Liver (tissue), 9 donors: ENCODE data around the gene ADAMTS15. TPM values are rescaled to one million over a fixed set of nuclear protein-coding genes. Genes with fewer than 3 reads are reported as not detected.

Source experiments
- DNase-seq: peaks from one replicate; pipeline ENCODE4 v3.0.0-alpha.2; 2017; ENCODE audit warnings: low spot score
- H3K27ac ChIP-seq, 2 donors: one replicate each; pipeline ENCODE4 v1.7.0; 2013; ENCODE audit warnings: inconsistent platforms in 2 of 2, low read length in 2 of 2, control low read depth in 1 of 2, low read depth in 1 of 2, mild to moderate bottlenecking in 1 of 2
- H3K27me3 ChIP-seq, 4 donors: one replicate each; pipeline versions ENCODE4 v1.6.1 to v1.7.0; 2013; ENCODE audit warnings: low read length in 3 of 4, inconsistent platforms in 1 of 4, mild to moderate bottlenecking in 1 of 4, moderate library complexity in 1 of 4; ENCODE audit not compliant: control insufficient read depth in 4 of 4, insufficient read depth in 4 of 4
- H3K36me3 ChIP-seq, 4 donors: one replicate each; pipeline versions ENCODE4 v1.6.1 to v1.7.0; 2013; ENCODE audit warnings: low read length in 3 of 4, mild to moderate bottlenecking in 3 of 4, low read depth in 1 of 4, moderate library complexity in 1 of 4; ENCODE audit not compliant: control insufficient read depth in 4 of 4, insufficient read depth in 3 of 4
- H3K4me1 ChIP-seq, 4 donors: one replicate each; pipeline versions ENCODE4 v1.6.1 to v1.7.0; 2013; ENCODE audit warnings: low read length in 3 of 4, mild to moderate bottlenecking in 3 of 4, moderate library complexity in 1 of 4; ENCODE audit not compliant: control insufficient read depth in 4 of 4, insufficient read depth in 4 of 4
- H3K4me3 ChIP-seq, 3 donors: one replicate each; pipeline versions ENCODE4 v1.6.1 to v1.7.0; 2013; ENCODE audit warnings: low read length in 3 of 3, control low read depth in 1 of 3, low read depth in 1 of 3, mild to moderate bottlenecking in 1 of 3
- H3K9ac ChIP-seq, 2 donors: one replicate each; pipeline ENCODE4 v1.7.0; 2013; ENCODE audit warnings: low read length in 2 of 2, mild to moderate bottlenecking in 2 of 2, moderate library complexity in 2 of 2, control low read depth in 1 of 2, low read depth in 1 of 2
- H3K9me3 ChIP-seq, 4 donors: one replicate each; pipeline versions ENCODE4 v1.6.1 to v1.7.0; 2013; ENCODE audit warnings: low read length in 3 of 4; ENCODE audit not compliant: control insufficient read depth in 4 of 4
- ATF3 ChIP-seq: IDR thresholded peaks from 2 replicates; pipeline ENCODE4 v1.6.1; 2016; ENCODE audit warnings: antibody characterized with exemption
- CTCF ChIP-seq: fragments of 150-350 bp; IDR thresholded peaks from 2 replicates; pipeline ENCODE4 v1.5.1; 2017; ENCODE audit warnings: improper control_type of control experiment, low read depth, low read length; ENCODE audit not compliant: missing input control
- EGR1 ChIP-seq, 2 donors: IDR thresholded peaks; 2 replicates each; pipeline ENCODE4 v1.6.1; 2016 to 2018; ENCODE audit warnings: antibody characterized with exemption in 2 of 2, low read depth in 2 of 2
- FOXA1 ChIP-seq: IDR thresholded peaks from 2 replicates; pipeline ENCODE4 v1.6.1; 2016; ENCODE audit warnings: antibody characterized with exemption
- FOXA2 ChIP-seq: IDR thresholded peaks from 2 replicates; pipeline ENCODE4 v1.6.1; 2016; ENCODE audit warnings: antibody characterized with exemption
- GABPA ChIP-seq, 2 donors: IDR thresholded peaks in 1 of 2; conservative IDR thresholded peaks in 1 of 2; 2 replicates each; pipeline ENCODE4 v1.6.1; 2016; ENCODE audit warnings: antibody characterized with exemption in 2 of 2, mild to moderate bottlenecking in 1 of 2, moderate library complexity in 1 of 2
- HNF4A ChIP-seq, 2 donors: conservative IDR thresholded peaks; 2 replicates each; pipeline ENCODE4 v1.6.1; 2016; ENCODE audit warnings: antibody characterized with exemption in 2 of 2, mild to moderate bottlenecking in 2 of 2
- HNF4G ChIP-seq: IDR thresholded peaks from 2 replicates; pipeline ENCODE4 v1.6.1; 2016; ENCODE audit warnings: antibody characterized with exemption
- JUND ChIP-seq, 2 donors: IDR thresholded peaks; 2 replicates each; pipeline ENCODE4 v1.6.1; 2016; ENCODE audit warnings: antibody characterized with exemption in 2 of 2
- MAX ChIP-seq: IDR thresholded peaks from 2 replicates; pipeline ENCODE4 v1.6.1; 2016; ENCODE audit warnings: antibody characterized with exemption
- NR2F2 ChIP-seq: IDR thresholded peaks from 2 replicates; pipeline ENCODE4 v1.6.1; 2016; ENCODE audit warnings: antibody characterized with exemption
- RAD21 ChIP-seq, 2 donors: IDR thresholded peaks; 2 replicates each; pipeline ENCODE4 v1.6.1; 2016; ENCODE audit warnings: antibody characterized with exemption in 2 of 2, mild to moderate bottlenecking in 2 of 2
- REST ChIP-seq: IDR thresholded peaks from 2 replicates; pipeline ENCODE4 v1.6.1; 2016; ENCODE audit warnings: antibody characterized with exemption, mild to moderate bottlenecking
- SP1 ChIP-seq: IDR thresholded peaks from 2 replicates; pipeline ENCODE4 v1.6.1; 2018; ENCODE audit warnings: antibody characterized with exemption, mild to moderate bottlenecking
- TAF1 ChIP-seq: conservative IDR thresholded peaks from 2 replicates; pipeline ENCODE4 v1.6.1; 2016; ENCODE audit warnings: antibody characterized with exemption, mild to moderate bottlenecking
- YY1 ChIP-seq: IDR thresholded peaks from 2 replicates; pipeline ENCODE4 v1.6.1; 2016; ENCODE audit warnings: antibody characterized with exemption, mild to moderate bottlenecking
- ZBTB33 ChIP-seq: IDR thresholded peaks from 2 replicates; pipeline ENCODE4 v1.6.1; 2016; ENCODE audit warnings: antibody characterized with exemption
- WGBS: extraction: QIAGEN DNeasy Blood & Tissue Kit; methylation state at CpG from one replicate; pipeline ENCODE4 v1.1.7; 2013; 5-methylcytosine and 5-hydroxymethylcytosine counted together
- polyA plus RNA-seq, 2 donors: library from polyadenylated mRNA; stranded (reverse) in 1 of 2; unstranded in 1 of 2; fragments of 200-250 nt in 1 of 2; fragments of >200 nt in 1 of 2; fragmentation: Nextera tagmentation in 1 of 2; extraction: Ambion mirVana in 1 of 2; gene quantifications; one replicate each; pipeline versions ENCODE4 v1.2.1 to v1.2.3, GENCODE V29; 2013 to 2015
- total RNA-seq, 2 donors: library from RNA; depleted of rRNA; stranded (reverse); fragments of >200 nt; gene quantifications; one replicate each; pipeline ENCODE4 v1.2.3, GENCODE V29; 2014
- donor health status: healthy.
- donor health status: healthy.
- donor health status: healthy.
- donor health status: healthy.
- donor health status: healthy.

ADAMTS15 gene
- total and polyA plus RNA-seq, 4 donors, result 0.06 to 1.3 (median 0.77) TPM

- Histone ChIP-seq H3K9ac (no peak overlapping the region), H3K27me3 (peaks cover 0 to 8% (median 4%) of the 10 kb centered on the region in 4 donors), H3K9me3 (no peaks in the 10 kb centered on the region), H3K36me3 (no peaks in the 10 kb centered on the region), H3K4me1 (peaks cover 0 to 20% (median 9%) of the 10 kb centered on the region in 4 donors), H3K27ac (no peak overlapping the region), H3K4me3 (peak overlapping the region in 1 of 3 donors; percentile 42)
- 6% methylated on average over 64 of the region's 64 CpGs for WGBS
- TF ChIP-seq MAX (no peak), ZBTB33 (no peak)
- DNase-seq, result no peak
Observed at GRCh38 chr11:130449310-130449990, 1.0 kb downstream of the ADAMTS15 start.

- no peak for DNase-seq
- no peak for TF ChIP-seq HNF4A (conservative IDR thresholded peaks at IDR 0.05)
- no peak for TF ChIP-seq YY1
- no peak for TF ChIP-seq ATF3
- TF ChIP-seq CTCF, result peak; percentile 11
- no peak for TF ChIP-seq SP1
- no peak for TF ChIP-seq REST
- TF ChIP-seq EGR1 (IDR thresholded peaks at IDR 0.05; ENCODE audit: low read depth in 2 of 2), result no peak
- TF ChIP-seq FOXA1, result no peak
- no peak for TF ChIP-seq HNF4G
- TF ChIP-seq JUND (IDR thresholded peaks at IDR 0.05), result no peak
- TF ChIP-seq NR2F2, result no peak
- TF ChIP-seq FOXA2, result no peak
- TF ChIP-seq GABPA (IDR thresholded peaks at IDR 0.05 in 1 of 2, conservative IDR thresholded peaks at IDR 0.05 in 1 of 2), result no peak
- peak; percentile 23 to 44 for TF ChIP-seq RAD21 (IDR thresholded peaks at IDR 0.05)
- TF ChIP-seq TAF1, result no peak
- peak overlapping the region in 1 of 3 donors; percentile 42 for H3K4me3 ChIP-seq
- no peak overlapping the region for H3K9ac ChIP-seq
- peaks cover 0 to 20% (median 9%) of the 10 kb centered on the region in 4 donors for H3K4me1 ChIP-seq
- H3K27ac ChIP-seq, result no peak overlapping the region
- WGBS, result 23% methylated on average over 34 of the region's 34 CpGs
- peaks cover 0 to 8% (median 4%) of the 10 kb centered on the region in 4 donors for H3K27me3 ChIP-seq
- H3K9me3 ChIP-seq, result no peaks in the 10 kb centered on the region
- no peaks in the 10 kb centered on the region for H3K36me3 ChIP-seq
Observed at GRCh38 chr11:130449996-130450769, 1.7 kb downstream of the ADAMTS15 start.
